WTC11 (cell line): ENCODE results near the gene HIF1A. TPM values are rescaled to one million over a fixed set of nuclear protein-coding genes. Genes with fewer than 3 reads are reported as not detected.

Experiments
- ATAC-seq: fragments of 200-7000 bp; cut with Tn5 transposase; 2 replicates; pipeline ENCODE4 v1.10.0; 2021; ENCODE audit warnings: mild to moderate bottlenecking, moderate library complexity
- Bru-seq: library from RNA; stranded (reverse); fragments of 400-500 nt; gene quantifications from one replicate; lab custom pipeline; 2021; lab: Mats Ljungman, UMichigan
- CTCF ChIA-PET: fragments of 300-600 bp; sonication (Branson Sonifier 250); formaldehyde crosslinking; loops from one replicate; lab custom pipeline; 2021; ENCODE audit warnings: antibody characterized with exemption; lab: Charles Lee
- POLR2A ChIA-PET: fragments of 350-600 bp; sonication (Branson Sonifier 250); formaldehyde crosslinking; loops from one replicate; lab custom pipeline; 2021; ENCODE audit warnings: antibody characterized with exemption; lab: Charles Lee
- DNase-seq: peaks from one replicate; pipeline ENCODE4 v3.0.0; 2021; ENCODE audit warnings: low spot score
- H3K27ac Mint-ChIP-seq: 2 replicates; pipeline ENCODE4 v1.8.0; 2021; ENCODE audit warnings: mixed read lengths
- H3K27me3 Mint-ChIP-seq: 2 replicates; pipeline ENCODE4 v1.8.0; 2021; ENCODE audit warnings: low read depth, mild to moderate bottlenecking, moderate library complexity, mixed read lengths
- H3K36me3 Mint-ChIP-seq: 2 replicates; pipeline ENCODE4 v1.8.0; 2021; ENCODE audit warnings: mixed read lengths
- H3K4me1 Mint-ChIP-seq: 2 replicates; pipeline ENCODE4 v1.8.0; 2022; ENCODE audit warnings: mixed read lengths
- H3K4me3 Mint-ChIP-seq: 2 replicates; pipeline ENCODE4 v1.8.0; 2021; ENCODE audit warnings: mild to moderate bottlenecking, moderate library complexity, mixed read lengths
- H3K9me3 Mint-ChIP-seq: 2 replicates; pipeline ENCODE4 v1.8.0; 2021; ENCODE audit warnings: mixed read lengths
- CREB1 ChIP-seq: sonication (generic); formaldehyde crosslinking; IDR thresholded peaks from 2 replicates; pipeline ENCODE4 v1.8.0; 2023; ENCODE audit warnings: mild to moderate bottlenecking, missing genetic modification reagents
- EMX1 ChIP-seq: fragments of 250-450 bp; sonication (Bioruptor Pico); IDR thresholded peaks from 2 replicates; pipeline ENCODE4 v1.8.0; 2021; ENCODE audit warnings: mild to moderate bottlenecking
- ETV6 ChIP-seq: sonication (generic); formaldehyde crosslinking; IDR thresholded peaks from 2 replicates; pipeline ENCODE4 v1.8.1; 2022; ENCODE audit warnings: mild to moderate bottlenecking, missing genetic modification reagents
- GABPB1 ChIP-seq: sonication (generic); formaldehyde crosslinking; IDR thresholded peaks from 2 replicates; pipeline ENCODE4 v1.8.1; 2023; ENCODE audit warnings: mild to moderate bottlenecking, missing genetic modification reagents
- GRHL2 ChIP-seq: fragments of 250-450 bp; sonication (Bioruptor Pico); IDR thresholded peaks from 2 replicates; pipeline ENCODE4 v1.8.0; 2022; ENCODE audit warnings: mild to moderate bottlenecking, moderate library complexity; ENCODE audit not compliant: insufficient replicate concordance, severe bottlenecking
- GTF2I ChIP-seq: fragments of 250-450 bp; sonication (Bioruptor Pico); conservative IDR thresholded peaks from 2 replicates; pipeline ENCODE4 v1.4.0; 2021; ENCODE audit warnings: mild to moderate bottlenecking
- IRF2 ChIP-seq: sonication (generic); formaldehyde crosslinking; IDR thresholded peaks from 2 replicates; pipeline ENCODE4 v1.8.0; 2022; ENCODE audit warnings: low read depth, missing genetic modification reagents, borderline replicate concordance
- JUN ChIP-seq: sonication (generic); formaldehyde crosslinking; IDR thresholded peaks from 2 replicates; pipeline ENCODE4 v1.8.0; 2023; ENCODE audit warnings: mild to moderate bottlenecking, missing genetic modification reagents
- NFE2L1 ChIP-seq: sonication (generic); formaldehyde crosslinking; IDR thresholded peaks from 2 replicates; pipeline ENCODE4 v1.8.1; 2023; ENCODE audit warnings: missing genetic modification reagents
- NFYB ChIP-seq: sonication (generic); formaldehyde crosslinking; conservative IDR thresholded peaks from 2 replicates; pipeline ENCODE4 v1.8.0; 2022; ENCODE audit warnings: low read depth, missing genetic modification reagents
- NR2C2 ChIP-seq: sonication (generic); formaldehyde crosslinking; IDR thresholded peaks from 2 replicates; pipeline ENCODE4 v1.8.0; 2022; ENCODE audit warnings: mild to moderate bottlenecking, missing genetic modification reagents
- RELA ChIP-seq: sonication (generic); formaldehyde crosslinking; IDR thresholded peaks from 2 replicates; pipeline ENCODE4 v1.8.1; 2022; ENCODE audit warnings: missing genetic modification reagents, mild to moderate bottlenecking, borderline replicate concordance
- RORB ChIP-seq: fragments of 250-450 bp; sonication (Bioruptor Pico); IDR thresholded peaks from 2 replicates; pipeline ENCODE4 v1.9.0; 2021; ENCODE audit warnings: mild to moderate bottlenecking
- TP53 ChIP-seq: sonication (generic); formaldehyde crosslinking; IDR thresholded peaks from 2 replicates; pipeline ENCODE4 v1.8.1; 2023; ENCODE audit warnings: mild to moderate bottlenecking, missing genetic modification reagents
- ZBTB21 ChIP-seq: sonication (generic); formaldehyde crosslinking; IDR thresholded peaks from 2 replicates; pipeline ENCODE4 v1.8.1; 2023; ENCODE audit warnings: mild to moderate bottlenecking, missing genetic modification reagents, borderline replicate concordance
- ZNF121 ChIP-seq: sonication (generic); formaldehyde crosslinking; IDR thresholded peaks from 2 replicates; pipeline ENCODE4 v1.8.0; 2023; ENCODE audit warnings: missing genetic modification reagents
- ZNF219 ChIP-seq: sonication (generic); formaldehyde crosslinking; IDR thresholded peaks from 2 replicates; pipeline ENCODE4 v1.8.0; 2023; ENCODE audit warnings: missing genetic modification reagents, mild to moderate bottlenecking, borderline replicate concordance
- ZNF232 ChIP-seq: sonication (generic); formaldehyde crosslinking; IDR thresholded peaks from 2 replicates; pipeline ENCODE4 v1.8.0; 2022; ENCODE audit warnings: mild to moderate bottlenecking, missing genetic modification reagents
- ZNF263 ChIP-seq: sonication (generic); formaldehyde crosslinking; IDR thresholded peaks from 2 replicates; pipeline ENCODE4 v1.8.1; 2022; ENCODE audit warnings: low read depth, mild to moderate bottlenecking, moderate library complexity, missing genetic modification reagents
- long read RNA-seq, 3 experiments: library from RNA in 1 of 3; library from capped mRNA in 1 of 3; library from polyadenylated mRNA in 1 of 3; unstranded in 2 of 3; stranded (forward) in 1 of 3; transcript quantifications; one replicate each; pipeline ENCODE4 v2.0.0, GENCODE V29; 2021
- total RNA-seq: library from RNA; stranded (reverse); gene quantifications from 3 replicates; pipeline ENCODE4 v1.2.3, GENCODE V29; 2021
- TF ChIP-seq, protein P1 (sequence below): sonication (generic); formaldehyde crosslinking; IDR thresholded peaks from 2 replicates; pipeline ENCODE4 v1.8.0; 2022; ENCODE audit warnings: missing genetic modification reagents
- TF ChIP-seq, protein P2 (sequence below): fragments of 250-450 bp; sonication (Bioruptor Pico); IDR thresholded peaks from 2 replicates; pipeline ENCODE4 v1.9.0; 2021; ENCODE audit warnings: mild to moderate bottlenecking
- TF ChIP-seq, protein P3 (sequence below): sonication (generic); formaldehyde crosslinking; conservative IDR thresholded peaks from 2 replicates; pipeline ENCODE4 v1.8.1; 2022; ENCODE audit warnings: mild to moderate bottlenecking, missing genetic modification reagents
- TF ChIP-seq, protein P4 (sequence below): sonication (generic); formaldehyde crosslinking; IDR thresholded peaks from 2 replicates; pipeline ENCODE4 v1.8.0; 2022; ENCODE audit warnings: mild to moderate bottlenecking, missing genetic modification reagents
- TF ChIP-seq, protein P5 (sequence below): sonication (generic); formaldehyde crosslinking; IDR thresholded peaks from 2 replicates; pipeline ENCODE4 v1.8.1; 2023; ENCODE audit warnings: mild to moderate bottlenecking, missing genetic modification reagents
- TF ChIP-seq, protein P6 (sequence below): sonication (generic); formaldehyde crosslinking; IDR thresholded peaks from 2 replicates; pipeline ENCODE4 v1.8.1; 2023; ENCODE audit warnings: mild to moderate bottlenecking, missing genetic modification reagents, moderate library complexity

HIF1A gene
- total RNA-seq (146 to 165 TPM (median 153 TPM) in 3 replicates), Bru-seq, nascent RNA (percentile 97 among the genes with signal in this experiment)
- long read RNA-seq, experiment 1, transcript HIF1A-202 (15 exons, 3,919 nt): major isoform, 410 of 691 reads
- long read RNA-seq, experiment 1, transcript HIF1A-203 (15 exons, 3,922 nt): minor isoform, 125 of 691 reads
- long read RNA-seq, experiment 1, transcript HIF1A-201 (14 exons, 3,555 nt): minor isoform, 19 of 691 reads
- long read RNA-seq, experiment 1, partial matches to known transcripts: 80 of 691 reads
- long read RNA-seq, experiment 1, other reads (novel, unspliced or antisense): 53 of 691 reads
- long read RNA-seq, experiment 2, transcript HIF1A-203 (15 exons, 3,922 nt): minor isoform, 9 of 142 reads
- long read RNA-seq, experiment 2, transcript HIF1A-202 (15 exons, 3,919 nt): major isoform, 40 of 142 reads
- long read RNA-seq, experiment 2, transcript HIF1A-209 (2 exons, 752 nt): minor isoform, 6 of 142 reads
- long read RNA-seq, experiment 2, partial matches to known transcripts: 63 of 142 reads
- long read RNA-seq, experiment 2, other reads (novel, unspliced or antisense): 21 of 142 reads
- long read RNA-seq, experiment 3, transcript HIF1A-202 (15 exons, 3,919 nt): major isoform, 17 of 46 reads
- long read RNA-seq, experiment 3, partial matches to known transcripts: 22 of 46 reads
- long read RNA-seq, experiment 3, other reads (novel, unspliced or antisense): 5 of 46 reads

DNA sequence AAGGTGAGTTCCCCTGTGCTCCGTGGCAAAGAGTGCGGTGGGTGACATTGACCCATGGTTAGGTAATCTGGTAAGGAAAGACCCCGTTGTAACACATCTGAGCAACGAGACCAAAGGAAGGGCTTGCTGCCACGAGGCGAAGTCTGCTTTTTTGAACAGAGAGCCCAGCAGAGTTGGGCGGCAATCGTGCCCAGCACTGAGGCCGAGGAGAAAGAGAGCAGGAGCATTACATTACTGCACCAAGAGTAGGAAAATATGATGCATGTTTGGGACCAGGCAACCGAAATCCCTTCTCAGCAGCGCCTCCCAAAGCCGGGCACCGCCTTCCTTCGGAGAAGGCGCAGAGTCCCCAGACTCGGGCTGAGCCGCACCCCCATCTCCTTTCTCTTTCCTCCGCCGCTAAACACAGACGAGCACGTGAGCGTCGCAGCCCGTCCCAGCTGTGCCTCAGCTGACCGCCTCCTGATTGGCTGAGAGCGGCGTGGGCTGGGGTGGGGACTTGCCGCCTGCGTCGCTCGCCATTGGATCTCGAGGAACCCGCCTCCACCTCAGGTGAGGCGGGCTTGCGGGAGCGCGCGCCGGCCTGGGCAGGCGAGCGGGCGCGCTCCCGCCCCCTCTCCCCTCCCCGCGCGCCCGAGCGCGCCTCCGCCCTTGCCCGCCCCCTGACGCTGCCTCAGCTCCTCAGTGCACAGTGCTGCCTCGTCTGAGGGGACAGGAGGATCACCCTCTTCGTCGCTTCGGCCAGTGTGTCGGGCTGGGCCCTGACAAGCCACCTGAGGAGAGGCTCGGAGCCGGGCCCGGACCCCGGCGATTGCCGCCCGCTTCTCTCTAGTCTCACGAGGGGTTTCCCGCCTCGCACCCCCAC lies at the start of gene HIF1A:
HIF1A (plus strand) TSS at position 684 of the 865 bp plus-strand sequence. CDS start 292 bp downstream, outside the sequence.
- peak; percentile 92 for ATAC-seq
- H3K4me3 Mint-ChIP-seq: peak within 1 kb of the TSS; percentile 95
- CTCF ChIA-PET: interaction anchor here (0.7 to 1.7 kb wide), 3 partner anchors 11 to 143 kb away, joined by 3 to 5 read pairs (median 3); no protein-coding TSS in a partner anchor
- no peaks in the 10 kb centered on the region for H3K27me3 Mint-ChIP-seq
- POLR2A ChIA-PET: interaction anchor here (0.5 to 1.7 kb wide), 17 partner anchors 11 to 228 kb away, joined by 3 to 9 read pairs (median 4); partner anchors contain the start of gene SNAPC1
- peaks cover 9% of the 10 kb centered on the region for H3K36me3 Mint-ChIP-seq
- no peaks in the 10 kb centered on the region for H3K9me3 Mint-ChIP-seq
- H3K4me1 Mint-ChIP-seq: peaks cover 47% of the 10 kb centered on the region
- peak; percentile 97 for DNase-seq
- H3K27ac Mint-ChIP-seq: peak within 1 kb of the TSS; percentile 99
- no peak for TF ChIP-seq GRHL2 (CRISPR knock-in tag)
- TF ChIP-seq IRF2 (CRISPR knock-in tag): no peak
- peak; percentile 54; the same call in 1 of the 2 replicates for TF ChIP-seq NFE2L1 (CRISPR knock-in tag)
- TF ChIP-seq NFYB (CRISPR knock-in tag): peak; percentile 79
- TF ChIP-seq CREB1 (CRISPR knock-in tag): peak; percentile 30; the same call in 1 of the 2 replicates
- TF ChIP-seq RORB (CRISPR knock-in tag): no peak
- no peak for TF ChIP-seq ZNF263 (CRISPR knock-in tag)
- no peak for TF ChIP-seq ZNF219 (CRISPR knock-in tag)
- TF ChIP-seq, protein P1, sequence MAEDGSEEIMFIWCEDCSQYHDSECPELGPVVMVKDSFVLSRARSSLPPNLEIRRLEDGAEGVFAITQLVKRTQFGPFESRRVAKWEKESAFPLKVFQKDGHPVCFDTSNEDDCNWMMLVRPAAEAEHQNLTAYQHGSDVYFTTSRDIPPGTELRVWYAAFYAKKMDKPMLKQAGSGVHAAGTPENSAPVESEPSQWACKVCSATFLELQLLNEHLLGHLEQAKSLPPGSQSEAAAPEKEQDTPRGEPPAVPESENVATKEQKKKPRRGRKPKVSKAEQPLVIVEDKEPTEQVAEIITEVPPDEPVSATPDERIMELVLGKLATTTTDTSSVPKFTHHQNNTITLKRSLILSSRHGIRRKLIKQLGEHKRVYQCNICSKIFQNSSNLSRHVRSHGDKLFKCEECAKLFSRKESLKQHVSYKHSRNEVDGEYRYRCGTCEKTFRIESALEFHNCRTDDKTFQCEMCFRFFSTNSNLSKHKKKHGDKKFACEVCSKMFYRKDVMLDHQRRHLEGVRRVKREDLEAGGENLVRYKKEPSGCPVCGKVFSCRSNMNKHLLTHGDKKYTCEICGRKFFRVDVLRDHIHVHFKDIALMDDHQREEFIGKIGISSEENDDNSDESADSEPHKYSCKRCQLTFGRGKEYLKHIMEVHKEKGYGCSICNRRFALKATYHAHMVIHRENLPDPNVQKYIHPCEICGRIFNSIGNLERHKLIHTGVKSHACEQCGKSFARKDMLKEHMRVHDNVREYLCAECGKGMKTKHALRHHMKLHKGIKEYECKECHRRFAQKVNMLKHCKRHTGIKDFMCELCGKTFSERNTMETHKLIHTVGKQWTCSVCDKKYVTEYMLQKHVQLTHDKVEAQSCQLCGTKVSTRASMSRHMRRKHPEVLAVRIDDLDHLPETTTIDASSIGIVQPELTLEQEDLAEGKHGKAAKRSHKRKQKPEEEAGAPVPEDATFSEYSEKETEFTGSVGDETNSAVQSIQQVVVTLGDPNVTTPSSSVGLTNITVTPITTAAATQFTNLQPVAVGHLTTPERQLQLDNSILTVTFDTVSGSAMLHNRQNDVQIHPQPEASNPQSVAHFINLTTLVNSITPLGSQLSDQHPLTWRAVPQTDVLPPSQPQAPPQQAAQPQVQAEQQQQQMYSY (CRISPR knock-in tag): no peak
- TF ChIP-seq ZBTB21 (CRISPR knock-in tag): no peak; the same call in 1 of the 2 replicates
- TF ChIP-seq ZNF232 (CRISPR knock-in tag): peak; percentile 94
- TF ChIP-seq, protein P2, sequence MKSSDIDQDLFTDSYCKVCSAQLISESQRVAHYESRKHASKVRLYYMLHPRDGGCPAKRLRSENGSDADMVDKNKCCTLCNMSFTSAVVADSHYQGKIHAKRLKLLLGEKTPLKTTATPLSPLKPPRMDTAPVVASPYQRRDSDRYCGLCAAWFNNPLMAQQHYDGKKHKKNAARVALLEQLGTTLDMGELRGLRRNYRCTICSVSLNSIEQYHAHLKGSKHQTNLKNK (CRISPR knock-in tag): no peak
- TF ChIP-seq RELA (CRISPR knock-in tag): no peak
- TF ChIP-seq, protein P3, sequence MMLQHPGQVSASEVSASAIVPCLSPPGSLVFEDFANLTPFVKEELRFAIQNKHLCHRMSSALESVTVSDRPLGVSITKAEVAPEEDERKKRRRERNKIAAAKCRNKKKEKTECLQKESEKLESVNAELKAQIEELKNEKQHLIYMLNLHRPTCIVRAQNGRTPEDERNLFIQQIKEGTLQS (CRISPR knock-in tag): no peak
- no peak; the same call in 1 of the 2 replicates for TF ChIP-seq ETV6 (CRISPR knock-in tag)
- no peak for TF ChIP-seq NR2C2 (CRISPR knock-in tag)
- no peak for TF ChIP-seq GTF2I (CRISPR knock-in tag)
- no peak for TF ChIP-seq ZNF121 (CRISPR knock-in tag)
- no peak for TF ChIP-seq JUN
- TF ChIP-seq, protein P4, sequence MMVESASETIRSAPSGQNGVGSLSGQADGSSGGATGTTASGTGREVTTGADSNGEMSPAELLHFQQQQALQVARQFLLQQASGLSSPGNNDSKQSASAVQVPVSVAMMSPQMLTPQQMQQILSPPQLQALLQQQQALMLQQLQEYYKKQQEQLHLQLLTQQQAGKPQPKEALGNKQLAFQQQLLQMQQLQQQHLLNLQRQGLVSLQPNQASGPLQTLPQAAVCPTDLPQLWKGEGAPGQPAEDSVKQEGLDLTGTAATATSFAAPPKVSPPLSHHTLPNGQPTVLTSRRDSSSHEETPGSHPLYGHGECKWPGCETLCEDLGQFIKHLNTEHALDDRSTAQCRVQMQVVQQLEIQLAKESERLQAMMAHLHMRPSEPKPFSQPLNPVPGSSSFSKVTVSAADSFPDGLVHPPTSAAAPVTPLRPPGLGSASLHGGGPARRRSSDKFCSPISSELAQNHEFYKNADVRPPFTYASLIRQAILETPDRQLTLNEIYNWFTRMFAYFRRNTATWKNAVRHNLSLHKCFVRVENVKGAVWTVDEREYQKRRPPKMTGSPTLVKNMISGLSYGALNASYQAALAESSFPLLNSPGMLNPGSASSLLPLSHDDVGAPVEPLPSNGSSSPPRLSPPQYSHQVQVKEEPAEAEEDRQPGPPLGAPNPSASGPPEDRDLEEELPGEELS (CRISPR knock-in tag): peak; percentile 87
- no peak; the same call in 1 of the 2 replicates for TF ChIP-seq GABPB1 (CRISPR knock-in tag)
- TF ChIP-seq, protein P5, sequence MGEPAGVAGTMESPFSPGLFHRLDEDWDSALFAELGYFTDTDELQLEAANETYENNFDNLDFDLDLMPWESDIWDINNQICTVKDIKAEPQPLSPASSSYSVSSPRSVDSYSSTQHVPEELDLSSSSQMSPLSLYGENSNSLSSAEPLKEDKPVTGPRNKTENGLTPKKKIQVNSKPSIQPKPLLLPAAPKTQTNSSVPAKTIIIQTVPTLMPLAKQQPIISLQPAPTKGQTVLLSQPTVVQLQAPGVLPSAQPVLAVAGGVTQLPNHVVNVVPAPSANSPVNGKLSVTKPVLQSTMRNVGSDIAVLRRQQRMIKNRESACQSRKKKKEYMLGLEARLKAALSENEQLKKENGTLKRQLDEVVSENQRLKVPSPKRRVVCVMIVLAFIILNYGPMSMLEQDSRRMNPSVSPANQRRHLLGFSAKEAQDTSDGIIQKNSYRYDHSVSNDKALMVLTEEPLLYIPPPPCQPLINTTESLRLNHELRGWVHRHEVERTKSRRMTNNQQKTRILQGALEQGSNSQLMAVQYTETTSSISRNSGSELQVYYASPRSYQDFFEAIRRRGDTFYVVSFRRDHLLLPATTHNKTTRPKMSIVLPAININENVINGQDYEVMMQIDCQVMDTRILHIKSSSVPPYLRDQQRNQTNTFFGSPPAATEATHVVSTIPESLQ: no peak
- TF ChIP-seq, protein P6, sequence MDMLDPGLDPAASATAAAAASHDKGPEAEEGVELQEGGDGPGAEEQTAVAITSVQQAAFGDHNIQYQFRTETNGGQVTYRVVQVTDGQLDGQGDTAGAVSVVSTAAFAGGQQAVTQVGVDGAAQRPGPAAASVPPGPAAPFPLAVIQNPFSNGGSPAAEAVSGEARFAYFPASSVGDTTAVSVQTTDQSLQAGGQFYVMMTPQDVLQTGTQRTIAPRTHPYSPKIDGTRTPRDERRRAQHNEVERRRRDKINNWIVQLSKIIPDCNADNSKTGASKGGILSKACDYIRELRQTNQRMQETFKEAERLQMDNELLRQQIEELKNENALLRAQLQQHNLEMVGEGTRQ: peak; percentile 94
- no peak for TF ChIP-seq EMX1 (CRISPR knock-in tag)
- no peak for TF ChIP-seq TP53 (CRISPR knock-in tag)
